Kidney epithelial cell (primary cell): Measurements from ENCODE around the gene RAB11FIP4. TPM values are rescaled to one million over a fixed set of nuclear protein-coding genes. Genes with fewer than 3 reads are reported as not detected.

ENCODE experiments used
- DNase-seq: peaks from one replicate; pipeline ENCODE4 v3.0.0-alpha.2; 2010; ENCODE audit warnings: low read depth
- H3K27me3 ChIP-seq: 2 replicates; pipeline ENCODE4 v1.6.0; 2011; ENCODE audit warnings: low read length; ENCODE audit not compliant: control insufficient read depth, insufficient read depth
- H3K36me3 ChIP-seq: 2 replicates; pipeline ENCODE4 v1.5.1; 2011; ENCODE audit warnings: low read length; ENCODE audit not compliant: control insufficient read depth, insufficient read depth
- H3K4me3 ChIP-seq: 2 replicates; pipeline ENCODE4 v1.5.1; 2011; ENCODE audit warnings: low read depth, mild to moderate bottlenecking, control low read depth, low read length
- CTCF ChIP-seq: IDR thresholded peaks from 2 replicates; pipeline ENCODE4 v1.5.1; 2011; ENCODE audit warnings: mild to moderate bottlenecking, moderate library complexity, low read length, control low read depth, inconsistent platforms; ENCODE audit not compliant: insufficient read depth, poor library complexity, severe bottlenecking
- total RNA-seq: library from RNA; depleted of rRNA; stranded (reverse); fragments of >200 nt; gene quantifications from 2 replicates; pipeline ENCODE4 v1.2.3, GENCODE V29; 2015

The RAB11FIP4 gene
- total RNA-seq, 1 donor from 2014 or later, result 26.5 TPM

GRCh38 chr17:31490671-31491375 lies 99.3 kb downstream of the RAB11FIP4 start:
- no peaks in the 10 kb centered on the region for H3K36me3 ChIP-seq
- no peak for DNase-seq
- peaks cover 18% of the 10 kb centered on the region for H3K27me3 ChIP-seq
- TF ChIP-seq CTCF, result no peak
- no peak overlapping the region for H3K4me3 ChIP-seq

- no peak for TF ChIP-seq CTCF
- Histone ChIP-seq H3K27me3 (peaks cover 18% of the 10 kb centered on the region), H3K4me3 (no peak overlapping the region), H3K36me3 (no peaks in the 10 kb centered on the region)
- DNase-seq, result no peak
Observed at GRCh38 chr17:31491376-31492131, 100.1 kb downstream of the RAB11FIP4 start.

GRCh38 chr17:31492206-31492605 lies 100.7 kb downstream of the RAB11FIP4 start:
- DNase-seq, result no peak
- Histone ChIP-seq H3K36me3 (no peaks in the 10 kb centered on the region), H3K4me3 (no peak overlapping the region), H3K27me3 (peaks cover 19% of the 10 kb centered on the region)
- no peak for TF ChIP-seq CTCF

GRCh38 chr17:31492880-31493655 lies 101.6 kb downstream of the RAB11FIP4 start:
- H3K27me3 ChIP-seq, result peaks cover 23% of the 10 kb centered on the region
- no peak for DNase-seq
- no peak overlapping the region for H3K4me3 ChIP-seq
- TF ChIP-seq CTCF, result no peak
- H3K36me3 ChIP-seq, result no peaks in the 10 kb centered on the region

GRCh38 chr17:31493656-31494155 lies 102.2 kb downstream of the RAB11FIP4 start:
- DNase-seq, result no peak
- no peaks in the 10 kb centered on the region for H3K36me3 ChIP-seq
- H3K4me3 ChIP-seq, result no peak overlapping the region
- peaks cover 20% of the 10 kb centered on the region for H3K27me3 ChIP-seq
- TF ChIP-seq CTCF, result no peak
